Measurements from ENCODE around the gene CTPS1. TPM values are rescaled to one million over a fixed set of nuclear protein-coding genes. Genes with fewer than 3 reads are reported as not detected.
A peak's percentile ranks its signal among the peaks of the same experiment; 100 is the strongest.

Gene CTPS1
- total RNA-seq, 4 donors from 2014 or later = 9.5 to 24.3 (median 14.7) TPM

DNA sequence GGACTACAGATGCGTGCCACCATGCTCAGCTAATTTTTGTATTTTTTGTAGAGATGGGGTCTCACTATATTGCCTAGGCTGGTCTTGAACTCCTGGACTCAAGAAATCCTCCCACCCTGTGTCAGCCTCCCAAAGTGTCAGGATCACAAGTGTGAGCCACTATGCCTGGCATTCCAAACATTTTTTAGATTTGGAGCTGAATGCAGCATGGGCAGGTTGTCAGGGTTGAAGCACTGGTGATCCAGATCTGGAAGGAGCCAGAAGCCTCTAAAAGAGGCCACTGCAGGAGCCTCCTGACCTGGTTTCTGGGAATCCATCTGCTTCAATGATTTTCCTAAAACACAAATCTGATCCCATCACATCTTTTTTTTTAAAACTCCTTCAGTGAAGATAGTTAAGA, 1.8 kb upstream of the CTPS1 start:
- ATAC-seq (no peak), DNase-seq (no peak)
- intact Hi-C loops (cut with DNase I; ENCODE audit: low total_unique reads) (loop anchor here (2.0 to 5.0 kb wide), 2 partner anchors 70 to 287 kb away; partner anchors contain the start of gene NFYC), in situ Hi-C loops (cut with MboI; ENCODE audit: low sequenced_read_pairs in 4 of 4) (no loop called here)
- no peaks in the 10 kb centered on the region for H3K36me3 ChIP-seq
- H3K27me3 ChIP-seq = no peaks in the 10 kb centered on the region
- no peak overlapping the region for H3K4me3 ChIP-seq
- TF ChIP-seq, protein P1, sequence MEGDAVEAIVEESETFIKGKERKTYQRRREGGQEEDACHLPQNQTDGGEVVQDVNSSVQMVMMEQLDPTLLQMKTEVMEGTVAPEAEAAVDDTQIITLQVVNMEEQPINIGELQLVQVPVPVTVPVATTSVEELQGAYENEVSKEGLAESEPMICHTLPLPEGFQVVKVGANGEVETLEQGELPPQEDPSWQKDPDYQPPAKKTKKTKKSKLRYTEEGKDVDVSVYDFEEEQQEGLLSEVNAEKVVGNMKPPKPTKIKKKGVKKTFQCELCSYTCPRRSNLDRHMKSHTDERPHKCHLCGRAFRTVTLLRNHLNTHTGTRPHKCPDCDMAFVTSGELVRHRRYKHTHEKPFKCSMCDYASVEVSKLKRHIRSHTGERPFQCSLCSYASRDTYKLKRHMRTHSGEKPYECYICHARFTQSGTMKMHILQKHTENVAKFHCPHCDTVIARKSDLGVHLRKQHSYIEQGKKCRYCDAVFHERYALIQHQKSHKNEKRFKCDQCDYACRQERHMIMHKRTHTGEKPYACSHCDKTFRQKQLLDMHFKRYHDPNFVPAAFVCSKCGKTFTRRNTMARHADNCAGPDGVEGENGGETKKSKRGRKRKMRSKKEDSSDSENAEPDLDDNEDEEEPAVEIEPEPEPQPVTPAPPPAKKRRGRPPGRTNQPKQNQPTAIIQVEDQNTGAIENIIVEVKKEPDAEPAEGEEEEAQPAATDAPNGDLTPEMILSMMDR (IDR thresholded peaks at IDR 0.05 in 4 of 5, conservative IDR thresholded peaks at IDR 0.05 in 1 of 5) = no peak
- no peak for TF ChIP-seq POLR2A (IDR thresholded peaks at IDR 0.05)
- peaks cover 11 to 14% of the 10 kb centered on the region in 2 donors for H3K4me1 ChIP-seq
- no peak overlapping the region for H3K27ac ChIP-seq
- no peaks in the 10 kb centered on the region for H3K9me3 ChIP-seq

DNA sequence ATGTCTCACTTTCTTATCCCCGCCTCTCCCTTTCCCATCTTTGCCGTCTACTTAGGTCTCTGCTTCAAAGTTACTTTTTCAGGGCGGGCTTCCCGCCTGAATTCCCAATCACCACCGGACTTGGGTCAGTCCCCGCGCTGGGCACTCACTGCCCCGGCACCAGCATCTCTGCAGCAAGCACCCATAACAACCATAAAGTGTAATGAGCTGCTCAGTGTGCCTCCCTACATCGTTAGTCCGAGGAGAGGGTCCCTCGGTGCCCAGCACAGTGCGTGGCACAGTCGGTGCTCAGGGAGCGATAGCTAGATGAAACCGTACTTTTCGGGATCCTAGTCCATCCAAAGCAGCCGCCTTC, 633 bp upstream of the CTPS1 start:
- intact Hi-C loops (cut with DNase I; ENCODE audit: low total_unique reads) (loop anchor here (2.0 to 5.0 kb wide), 2 partner anchors 68 to 288 kb away; partner anchors contain the start of gene NFYC), in situ Hi-C loops (cut with MboI; ENCODE audit: low sequenced_read_pairs in 4 of 4) (no loop called here)
- Histone ChIP-seq H3K4me3 (peak overlapping the region; percentile 65 to 93 (median 76)), H3K9me3 (no peaks in the 10 kb centered on the region), H3K36me3 (peaks cover 0 to 3% of the 10 kb centered on the region in 2 donors), H3K4me1 (peaks cover 11 to 14% of the 10 kb centered on the region in 2 donors), H3K27me3 (no peaks in the 10 kb centered on the region), H3K27ac (peak overlapping the region; percentile 86 to 98 (median 95))
- DNase-seq = no peak
- no peak for TF ChIP-seq POLR2A (IDR thresholded peaks at IDR 0.05)
- TF ChIP-seq, protein P1 (IDR thresholded peaks at IDR 0.05 in 4 of 5, conservative IDR thresholded peaks at IDR 0.05 in 1 of 5) = no peak
- ATAC-seq = no peak

DNA sequence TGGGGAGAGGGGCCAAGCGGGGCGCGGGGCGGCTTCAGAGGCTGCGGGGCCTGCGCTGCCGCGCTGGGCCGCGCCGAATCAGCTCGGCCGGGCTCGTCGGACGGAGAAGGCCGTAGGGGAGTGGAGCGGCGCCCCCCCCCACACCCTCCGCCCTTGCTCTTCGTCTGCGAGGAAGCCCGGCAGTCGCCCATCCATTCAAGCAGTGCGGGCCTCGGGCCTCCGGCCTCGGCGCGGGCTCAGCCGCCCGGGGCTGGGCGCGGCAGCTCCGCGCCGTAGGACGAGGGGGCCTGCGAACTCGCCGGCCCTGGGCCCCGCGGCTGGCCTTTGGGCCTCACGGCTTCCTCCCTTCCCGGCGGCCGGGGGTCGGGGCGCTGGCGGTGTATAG, 564 bp downstream of the CTPS1 start:
- H3K4me1 ChIP-seq = peaks cover 11 to 14% of the 10 kb centered on the region in 2 donors
- ATAC-seq (peak in 1 of 2 donors; percentile 53), DNase-seq (no peak)
- peak overlapping the region; percentile 65 to 93 (median 76) for H3K4me3 ChIP-seq
- TF ChIP-seq, protein P1 (IDR thresholded peaks at IDR 0.05 in 4 of 5, conservative IDR thresholded peaks at IDR 0.05 in 1 of 5) = no peak
- no peak for TF ChIP-seq POLR2A (IDR thresholded peaks at IDR 0.05)
- H3K9me3 ChIP-seq = no peaks in the 10 kb centered on the region
- peak overlapping the region; percentile 86 to 98 (median 95) for H3K27ac ChIP-seq
- peaks cover 0 to 13% of the 10 kb centered on the region in 2 donors for H3K36me3 ChIP-seq
- in situ Hi-C loops (cut with MboI; ENCODE audit: low sequenced_read_pairs in 4 of 4) (no loop called here), intact Hi-C loops (cut with DNase I; ENCODE audit: low total_unique reads) (loop anchor here (1.0 kb wide), 1 partner anchor 23 kb away; no protein-coding TSS in a partner anchor)
- no peaks in the 10 kb centered on the region for H3K27me3 ChIP-seq

DNA sequence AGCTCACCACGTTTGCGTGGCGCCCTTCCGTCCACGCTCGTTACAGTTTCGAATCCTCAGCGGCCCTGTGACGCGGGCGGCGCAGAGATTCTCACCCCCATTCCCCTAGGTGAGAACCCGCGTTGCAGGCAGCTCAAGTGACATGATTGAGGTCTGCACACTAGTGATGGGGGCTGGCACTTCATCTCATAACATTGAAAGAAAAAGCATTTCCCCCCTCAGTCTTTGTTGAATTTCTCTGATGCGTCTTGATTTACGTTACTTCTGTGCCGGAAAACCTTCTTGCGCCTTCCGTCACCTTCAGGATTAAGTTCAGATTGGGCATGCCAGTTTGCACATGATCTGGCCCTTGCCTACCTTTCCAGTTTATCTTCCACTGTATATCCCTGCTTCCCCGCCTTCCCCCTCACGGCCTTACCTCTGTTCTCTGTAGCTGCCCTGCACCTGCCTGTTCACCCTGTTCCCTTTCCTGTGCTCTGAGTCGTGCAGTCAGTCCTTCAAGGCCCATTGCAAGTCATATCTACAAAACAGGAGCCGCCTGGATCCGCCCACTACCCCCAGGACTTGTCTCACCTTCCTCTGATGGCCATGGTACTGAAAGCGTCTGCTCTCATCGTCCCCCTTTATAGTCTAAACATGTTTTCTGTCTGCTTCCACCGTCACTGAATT, 1.1 kb downstream of the CTPS1 start:
- DNase-seq (no peak), ATAC-seq (no peak)
- Histone ChIP-seq H3K9me3 (no peaks in the 10 kb centered on the region), H3K4me1 (peaks cover 11 to 14% of the 10 kb centered on the region in 2 donors), H3K27ac (peak overlapping the region; percentile 86 to 98 (median 95)), H3K4me3 (peak overlapping the region; percentile 65 to 93 (median 76)), H3K36me3 (peaks cover 0 to 18% of the 10 kb centered on the region in 2 donors), H3K27me3 (no peaks in the 10 kb centered on the region)
- TF ChIP-seq, protein P1 (IDR thresholded peaks at IDR 0.05 in 4 of 5, conservative IDR thresholded peaks at IDR 0.05 in 1 of 5) = no peak
- no peak for TF ChIP-seq POLR2A (IDR thresholded peaks at IDR 0.05)
- intact Hi-C loops (cut with DNase I; ENCODE audit: low total_unique reads) (loop anchor here (1.0 kb wide), 1 partner anchor 23 kb away; no protein-coding TSS in a partner anchor), in situ Hi-C loops (cut with MboI; ENCODE audit: low sequenced_read_pairs in 4 of 4) (no loop called here)

All from gastrocnemius medialis (tissue), 4 donors.